SH-SY5Y (cell line): ENCODE data around the gene PRKCH.

Experiments
- GATA2 ChIP-seq: IDR thresholded peaks from 2 replicates; pipeline ENCODE4 v1.6.1; 2011; ENCODE audit warnings: mild to moderate bottlenecking, low read depth, low read length
- GATA3 ChIP-seq: IDR thresholded peaks from 2 replicates; pipeline ENCODE4 v1.6.1; 2011; ENCODE audit warnings: low read depth, mild to moderate bottlenecking, low read length, moderate library complexity

Gene PRKCH

GRCh38 chr14:61338457-61338856, 17.1 kb downstream of the PRKCH start:
- TF ChIP-seq GATA3, result no peak

GRCh38 chr14:61341275-61342206, 20.2 kb downstream of the PRKCH start:
- no peak for TF ChIP-seq GATA2
- TF ChIP-seq GATA3, result no peak

GRCh38 chr14:61342486-61342885, 21.1 kb downstream of the PRKCH start:
- no peak for TF ChIP-seq GATA3
- TF ChIP-seq GATA2, result no peak

- no peak for TF ChIP-seq GATA2
These were observed 21.6 kb downstream of the PRKCH start for GRCh38 chr14:61342932-61343331.

GRCh38 chr14:61343471-61343870, 22.1 kb downstream of the PRKCH start:
- TF ChIP-seq GATA2 (no peak), GATA3 (no peak)

- no peak for TF ChIP-seq GATA3
- TF ChIP-seq GATA2, result no peak
These were observed 22.6 kb downstream of the PRKCH start for GRCh38 chr14:61343991-61344405.

GRCh38 chr14:61344437-61345150, 23.2 kb downstream of the PRKCH start:
- no peak for TF ChIP-seq GATA2
- no peak for TF ChIP-seq GATA3

- TF ChIP-seq GATA2, result no peak
- TF ChIP-seq GATA3, result no peak
These were observed 23.7 kb downstream of the PRKCH start for GRCh38 chr14:61345151-61345482.

- TF ChIP-seq GATA2 (no peak), GATA3 (no peak)
These were observed 24.8 kb downstream of the PRKCH start for GRCh38 chr14:61346221-61346620.

- TF ChIP-seq GATA2, result no peak
- no peak for TF ChIP-seq GATA3
These were observed 25.4 kb downstream of the PRKCH start for GRCh38 chr14:61346793-61347192.

- TF ChIP-seq GATA2 (no peak), GATA3 (no peak)
These were observed 26.6 kb downstream of the PRKCH start for GRCh38 chr14:61347826-61348443.

- TF ChIP-seq GATA2 (no peak), GATA3 (no peak)
These were observed 29.3 kb downstream of the PRKCH start for GRCh38 chr14:61350427-61351270.

GRCh38 chr14:61351477-61351876, 30.1 kb downstream of the PRKCH start:
- no peak for TF ChIP-seq GATA3
- TF ChIP-seq GATA2, result no peak

GRCh38 chr14:61355892-61356325, 34.5 kb downstream of the PRKCH start:
- TF ChIP-seq GATA3 (no peak), GATA2 (no peak)
